IgD-negative memory B cell (primary cell): ENCODE data around the gene DYRK2. TPM values are rescaled to one million over a fixed set of nuclear protein-coding genes. Genes with fewer than 3 reads are reported as not detected.

Experiments used
- H3K27ac Mint-ChIP-seq, 3 donors: one replicate each; pipeline ENCODE4 v1.8.0; 2020 to 2022; ENCODE audit warnings: mild to moderate bottlenecking in 3 of 3, mixed read lengths in 3 of 3, moderate library complexity in 1 of 3
- H3K27me3 Mint-ChIP-seq: one replicate; pipeline ENCODE4 v1.8.0; 2021; ENCODE audit warnings: mixed read lengths
- H3K36me3 Mint-ChIP-seq: one replicate; pipeline ENCODE4 v1.8.0; 2020; ENCODE audit warnings: mild to moderate bottlenecking, mixed read lengths
- H3K4me1 Mint-ChIP-seq, 3 donors: one replicate each; pipeline ENCODE4 v1.8.0; 2020 to 2022; ENCODE audit warnings: mixed read lengths in 3 of 3, mild to moderate bottlenecking in 1 of 3
- H3K4me3 Mint-ChIP-seq, 4 donors: one replicate each; pipeline ENCODE4 v1.8.0; 2020 to 2022; ENCODE audit warnings: mild to moderate bottlenecking in 4 of 4, mixed read lengths in 4 of 4, moderate library complexity in 3 of 4
- H3K9me3 Mint-ChIP-seq, 3 donors: one replicate each; pipeline ENCODE4 v1.8.0; 2020 to 2021; ENCODE audit warnings: mixed read lengths in 3 of 3, mild to moderate bottlenecking in 1 of 3
- polyA plus RNA-seq: library from polyadenylated mRNA; unstranded; fragments of 300-500 nt; fragmentation: Illumina TruSeq; gene quantifications from one replicate; pipeline ENCODE4 v1.2.3, GENCODE V29; 2021

Gene DYRK2
- polyA plus RNA-seq, 1 donor from 2014 or later, result 58.4 TPM

DNA sequence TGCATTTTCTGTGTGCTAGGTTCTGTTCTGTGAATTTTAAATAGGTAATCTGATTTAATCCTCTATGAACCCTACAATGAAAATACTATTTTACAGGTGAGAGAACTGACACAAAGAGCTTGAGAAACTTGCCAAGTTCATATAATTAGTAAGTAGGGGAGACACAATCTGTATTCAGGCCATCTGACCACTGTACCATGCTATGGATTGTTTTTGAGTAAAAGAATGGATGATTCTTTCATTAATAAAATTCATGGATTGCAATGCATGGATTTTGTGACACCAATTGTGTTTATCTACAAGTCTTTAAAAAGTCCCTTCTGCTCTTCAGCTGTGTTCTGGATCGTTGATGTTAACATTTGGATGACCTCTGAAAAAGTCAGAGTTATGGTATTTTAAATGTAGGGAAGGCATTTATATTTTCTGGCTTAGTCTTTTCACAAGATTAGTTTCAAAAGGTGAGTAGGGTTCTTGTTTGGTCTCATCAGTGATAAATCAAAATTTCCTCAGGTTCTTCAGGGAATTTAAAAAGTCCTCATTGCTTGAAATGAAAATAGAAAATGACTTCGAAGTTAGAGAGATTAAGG, 15.4 kb upstream of the DYRK2 start:
- Mint-ChIP-seq H3K27me3 (peaks cover 2% of the 10 kb centered on the region), H3K36me3 (peaks cover 6% of the 10 kb centered on the region), H3K4me1 (peaks cover 45 to 54% (median 51%) of the 10 kb centered on the region in 3 donors), H3K27ac (peak overlapping the region in 2 of 3 donors; percentile 55 to 60), H3K9me3 (peaks cover 0 to 8% (median 3%) of the 10 kb centered on the region in 3 donors), H3K4me3 (no peak overlapping the region)

DNA sequence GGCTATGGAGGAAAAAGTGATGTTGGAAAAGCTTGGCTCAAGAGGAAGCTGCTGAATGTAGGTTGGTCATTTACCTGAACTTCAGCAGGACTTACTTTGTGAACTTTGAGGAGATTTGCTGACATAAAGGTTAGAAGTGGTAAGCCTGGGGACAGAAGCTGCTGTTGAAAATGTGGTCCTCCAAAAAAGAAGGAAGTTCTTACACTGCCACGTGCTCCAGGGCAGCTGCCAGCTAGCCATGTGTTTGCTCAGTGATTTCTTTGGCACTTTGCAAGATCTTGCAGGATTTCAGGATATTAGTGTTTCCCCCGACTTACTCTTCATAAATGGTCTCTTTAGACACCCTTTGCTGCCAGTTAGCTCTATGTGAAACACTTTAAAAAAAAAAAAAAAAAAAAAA, 14.8 kb upstream of the DYRK2 start:
- Mint-ChIP-seq H3K9me3 (peaks cover 0 to 4% (median 3%) of the 10 kb centered on the region in 3 donors), H3K27me3 (peaks cover 2% of the 10 kb centered on the region), H3K27ac (peak overlapping the region in 2 of 3 donors; percentile 55 to 60), H3K4me3 (peak overlapping the region in 2 of 4 donors; percentile 33 to 49), H3K4me1 (peaks cover 45 to 54% (median 49%) of the 10 kb centered on the region in 3 donors), H3K36me3 (peaks cover 6% of the 10 kb centered on the region)

DNA sequence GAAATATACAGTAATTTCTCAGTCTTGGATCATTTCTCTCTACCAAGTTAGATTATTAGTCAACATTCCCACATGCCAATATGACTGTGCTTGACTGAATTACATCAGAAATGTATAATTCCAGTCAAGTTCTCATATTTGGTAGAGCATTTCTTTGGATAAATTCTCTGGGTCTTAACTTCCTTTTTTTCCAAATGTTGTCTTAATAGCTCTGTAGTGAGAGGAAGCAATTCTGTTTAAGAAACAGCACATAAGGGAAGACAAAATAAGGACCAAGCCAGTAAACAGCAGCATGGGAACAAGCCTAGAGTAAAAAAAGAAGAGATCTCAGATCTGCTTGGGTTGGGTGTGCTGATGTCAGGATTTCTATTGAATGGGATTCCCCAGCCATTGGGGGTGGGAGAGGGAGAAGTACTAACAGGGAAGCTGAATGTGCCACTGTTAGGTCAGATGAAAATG, 14.2 kb upstream of the DYRK2 start:
- Mint-ChIP-seq H3K27me3 (peaks cover 2% of the 10 kb centered on the region), H3K36me3 (peaks cover 4% of the 10 kb centered on the region), H3K27ac (peak overlapping the region in 1 of 3 donors; percentile 12), H3K9me3 (peaks cover 0 to 2% (median 2%) of the 10 kb centered on the region in 3 donors), H3K4me3 (no peak overlapping the region), H3K4me1 (peaks cover 43 to 51% (median 45%) of the 10 kb centered on the region in 3 donors)

DNA sequence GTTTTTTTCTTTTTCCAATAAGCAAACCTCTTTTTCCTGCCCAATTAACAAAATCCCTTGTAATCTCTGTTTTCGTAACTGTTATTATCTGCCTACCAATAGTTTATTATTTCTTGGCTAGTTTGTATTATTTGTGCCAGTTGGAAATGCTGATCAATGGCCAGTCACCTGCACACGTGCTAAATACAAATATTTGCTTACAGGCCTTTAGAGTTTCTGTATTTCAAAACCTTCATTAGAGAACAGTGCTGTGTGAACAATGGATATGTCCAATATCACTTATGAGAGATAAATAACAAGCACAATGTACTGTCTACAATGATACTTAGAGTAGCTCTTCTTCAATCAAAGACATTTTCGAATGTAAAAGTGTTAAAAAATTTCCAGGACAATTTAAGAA, 10.8 kb upstream of the DYRK2 start:
- Mint-ChIP-seq H3K27ac (no peak overlapping the region), H3K36me3 (peaks cover 2% of the 10 kb centered on the region), H3K4me1 (peaks cover 16 to 23% (median 21%) of the 10 kb centered on the region in 3 donors), H3K4me3 (no peak overlapping the region), H3K9me3 (no peaks in the 10 kb centered on the region), H3K27me3 (no peaks in the 10 kb centered on the region)

DNA sequence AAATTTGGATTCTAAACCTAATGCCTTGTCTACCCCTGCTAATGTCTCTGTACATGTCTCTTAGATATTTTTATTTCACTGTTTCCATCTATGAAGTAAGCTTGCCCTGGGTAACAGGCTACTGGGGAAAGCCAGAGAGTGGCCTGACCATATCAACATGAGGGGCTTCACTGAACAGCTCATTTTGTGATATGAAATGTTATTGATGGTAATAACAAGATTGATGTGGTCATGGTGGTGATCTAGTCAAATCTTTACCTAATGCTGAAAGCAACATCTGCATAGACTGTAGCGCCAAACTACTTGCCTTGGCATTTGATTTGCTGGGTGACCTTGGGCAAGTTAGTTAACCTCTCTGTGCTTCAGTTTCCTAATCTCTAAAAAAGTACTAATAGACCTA, 9.9 kb upstream of the DYRK2 start:
- H3K27ac Mint-ChIP-seq, result no peak overlapping the region
- no peak overlapping the region for H3K4me3 Mint-ChIP-seq
- H3K9me3 Mint-ChIP-seq, result no peaks in the 10 kb centered on the region
- peaks cover 2% of the 10 kb centered on the region for H3K36me3 Mint-ChIP-seq
- H3K4me1 Mint-ChIP-seq, result peaks cover 8 to 13% (median 11%) of the 10 kb centered on the region in 3 donors
- no peaks in the 10 kb centered on the region for H3K27me3 Mint-ChIP-seq

DNA sequence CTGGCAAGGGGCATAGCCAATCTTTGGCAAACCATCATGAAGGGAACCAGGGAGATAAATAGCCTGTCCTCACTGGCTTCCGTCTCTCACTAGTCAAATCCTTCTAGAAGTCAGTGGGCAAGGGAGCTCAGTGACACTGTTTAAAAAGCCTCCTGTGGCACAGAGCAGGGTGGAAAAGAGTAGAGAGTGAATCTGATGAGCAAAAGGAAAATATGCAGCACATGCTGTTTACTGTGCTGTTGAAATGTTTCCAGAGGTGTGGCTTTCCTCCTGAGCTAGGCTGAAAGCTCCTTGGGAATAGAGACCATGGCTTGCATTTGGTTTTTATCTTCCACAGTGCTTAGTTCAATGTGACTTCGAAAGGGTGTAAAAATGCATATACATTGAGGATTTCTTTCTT, 7.7 kb upstream of the DYRK2 start:
- no peak overlapping the region for H3K27ac Mint-ChIP-seq
- H3K4me1 Mint-ChIP-seq, result peaks cover 0 to 5% (median 2%) of the 10 kb centered on the region in 3 donors

DNA sequence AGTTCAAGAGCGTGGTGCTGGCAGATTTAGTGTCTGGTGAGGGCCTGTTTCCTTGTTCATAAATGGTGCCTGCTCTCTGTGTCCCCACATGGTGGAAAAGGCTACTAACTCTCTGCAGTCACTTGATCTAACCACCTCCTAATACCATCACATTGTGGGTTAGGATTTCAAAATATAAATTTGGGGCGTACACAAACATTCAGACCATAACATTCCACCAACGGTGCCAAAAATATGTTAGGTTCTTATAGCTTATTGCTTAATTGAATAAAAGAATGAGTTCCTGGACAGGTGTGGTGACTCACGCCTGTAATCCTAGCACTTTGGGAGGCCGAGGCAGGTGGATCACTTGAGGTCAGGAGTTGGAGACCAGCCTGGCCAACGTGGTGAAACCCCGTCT, 3.4 kb upstream of the DYRK2 start:
- Mint-ChIP-seq H3K27ac (no peak overlapping the region), H3K27me3 (no peaks in the 10 kb centered on the region), H3K9me3 (no peaks in the 10 kb centered on the region), H3K4me3 (peak overlapping the region in 1 of 4 donors; percentile 22), H3K4me1 (peaks cover 0 to 11% (median 8%) of the 10 kb centered on the region in 3 donors), H3K36me3 (no peaks in the 10 kb centered on the region)

More for the DNA sequence above, 7.7 kb upstream of the DYRK2 start:
- H3K36me3 Mint-ChIP-seq, result peaks cover 2% of the 10 kb centered on the region
- no peak overlapping the region for H3K4me3 Mint-ChIP-seq
- no peaks in the 10 kb centered on the region for H3K27me3 Mint-ChIP-seq
- no peaks in the 10 kb centered on the region for H3K9me3 Mint-ChIP-seq

DNA sequence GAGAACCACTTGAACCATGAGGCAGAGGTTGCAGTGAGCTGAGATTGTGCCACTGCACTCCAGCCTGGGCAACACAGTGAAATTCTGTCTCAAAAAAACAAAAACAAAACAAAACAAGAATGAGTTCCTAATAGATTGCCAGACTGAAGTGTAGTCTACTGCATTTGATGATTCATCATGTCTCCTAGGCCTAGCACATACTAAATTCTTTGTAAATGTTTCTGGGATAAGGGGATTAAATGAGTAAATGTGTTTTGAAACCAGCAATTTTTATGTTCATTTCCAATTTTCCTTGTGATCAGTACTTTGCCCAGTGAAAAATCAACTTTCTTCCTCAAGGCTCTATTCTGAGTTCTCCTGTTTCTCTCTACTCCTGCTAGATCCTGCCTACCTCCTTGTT, 2.9 kb upstream of the DYRK2 start:
- Mint-ChIP-seq H3K9me3 (no peaks in the 10 kb centered on the region), H3K4me3 (no peak overlapping the region), H3K36me3 (no peaks in the 10 kb centered on the region), H3K27ac (no peak overlapping the region), H3K27me3 (no peaks in the 10 kb centered on the region), H3K4me1 (peaks cover 4 to 16% (median 11%) of the 10 kb centered on the region in 3 donors)

DNA sequence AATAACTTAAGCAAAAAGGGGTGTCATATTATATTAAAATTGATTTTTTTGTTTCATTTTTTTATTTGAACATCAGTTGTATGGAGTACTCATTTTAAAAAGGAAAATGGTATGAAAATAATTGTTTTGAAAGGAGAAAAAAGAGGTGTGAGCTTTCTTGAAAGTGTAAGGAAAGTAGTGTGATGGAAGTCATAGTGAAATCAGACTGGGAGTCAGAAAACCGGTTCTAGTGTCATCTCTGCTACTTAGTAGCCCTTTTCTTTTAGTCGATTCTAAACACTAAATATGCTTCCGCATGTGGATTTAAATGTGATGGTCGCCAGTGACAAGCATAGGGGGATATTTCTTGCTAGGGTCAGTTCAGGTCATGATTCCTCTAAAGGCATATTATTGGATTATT, 1.8 kb upstream of the DYRK2 start:
- no peaks in the 10 kb centered on the region for H3K9me3 Mint-ChIP-seq
- H3K36me3 Mint-ChIP-seq, result no peaks in the 10 kb centered on the region
- H3K27ac Mint-ChIP-seq, result peak overlapping the region; percentile 78 to 94 (median 92)
- peaks cover 16 to 26% (median 20%) of the 10 kb centered on the region in 3 donors for H3K4me1 Mint-ChIP-seq
- H3K27me3 Mint-ChIP-seq, result no peaks in the 10 kb centered on the region
- H3K4me3 Mint-ChIP-seq, result peak overlapping the region; percentile 69 to 98 (median 94)

DNA sequence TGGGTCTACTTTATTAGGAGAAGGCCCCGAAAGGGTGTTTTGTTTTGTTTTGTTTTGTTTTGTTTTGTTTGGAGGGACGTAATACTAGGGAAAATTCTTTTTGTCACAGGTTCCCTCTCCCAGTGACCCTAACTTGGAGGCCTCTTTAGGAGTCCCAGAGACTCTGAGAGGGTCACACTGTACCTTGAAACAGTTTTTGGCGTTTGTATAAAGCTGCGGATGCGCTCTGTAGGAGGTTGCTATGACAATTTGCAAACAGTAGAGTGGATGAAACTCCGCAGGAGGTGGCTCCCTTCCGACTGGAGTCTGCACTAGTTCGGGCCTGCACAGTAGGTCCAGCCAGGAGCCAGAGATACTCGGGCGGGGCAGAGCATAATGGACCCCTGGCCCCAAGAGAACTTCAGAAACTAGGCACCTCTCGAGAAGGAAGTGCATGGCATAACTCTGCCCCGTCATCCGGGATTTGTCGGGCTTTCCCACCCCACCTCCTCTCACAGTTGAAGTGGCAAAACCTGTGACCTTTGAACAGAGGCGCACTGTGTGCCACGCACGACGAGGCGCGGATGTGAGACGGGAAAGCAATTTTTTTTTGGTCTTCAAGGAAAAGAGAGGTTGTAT, 1.3 kb upstream of the DYRK2 start:
- Mint-ChIP-seq H3K27ac (peak overlapping the region; percentile 78 to 94 (median 92)), H3K4me1 (peaks cover 16 to 28% (median 20%) of the 10 kb centered on the region in 3 donors), H3K27me3 (no peaks in the 10 kb centered on the region), H3K9me3 (no peaks in the 10 kb centered on the region), H3K36me3 (no peaks in the 10 kb centered on the region), H3K4me3 (peak overlapping the region; percentile 69 to 98 (median 94))

DNA sequence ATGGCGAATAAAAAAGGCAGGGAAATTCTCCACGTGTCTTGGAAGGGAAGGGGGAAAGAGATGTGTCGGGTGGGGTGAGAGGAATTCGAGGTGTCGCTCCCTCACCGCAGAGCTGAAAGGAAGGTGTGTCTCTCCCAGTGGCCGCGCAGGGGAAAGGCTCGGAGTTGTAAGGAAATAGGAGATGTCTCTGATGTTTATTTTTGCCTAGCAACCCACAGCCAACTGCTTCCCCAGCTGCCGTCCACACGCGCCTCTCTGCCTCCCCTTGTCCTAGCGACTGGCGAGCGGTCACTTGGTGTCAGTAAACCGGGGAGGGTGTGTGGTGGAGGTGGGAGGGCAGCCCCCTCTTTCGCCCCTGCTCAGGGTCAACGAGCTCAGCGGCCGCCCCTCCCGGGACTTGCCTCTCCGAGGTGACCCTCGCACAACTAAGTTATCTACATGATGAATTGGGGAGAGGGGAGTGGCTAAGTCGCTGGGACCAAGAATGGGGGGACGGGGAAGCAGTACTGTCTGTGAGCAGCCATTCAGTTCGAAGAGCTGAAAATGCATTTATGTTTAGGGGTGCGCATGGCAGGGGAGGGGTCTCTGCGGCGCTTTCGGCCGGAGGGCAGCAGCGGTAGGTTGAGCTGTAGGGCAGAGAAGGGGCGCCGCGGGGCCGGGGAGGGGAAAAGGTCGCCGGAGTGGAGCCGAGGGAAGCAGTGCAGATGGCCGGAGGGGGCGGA, 585 bp upstream of the DYRK2 start:
- Mint-ChIP-seq H3K9me3 (no peaks in the 10 kb centered on the region), H3K36me3 (no peaks in the 10 kb centered on the region), H3K27ac (peak overlapping the region; percentile 78 to 94 (median 92)), H3K27me3 (no peaks in the 10 kb centered on the region), H3K4me3 (peak overlapping the region; percentile 69 to 98 (median 94)), H3K4me1 (peaks cover 16 to 29% (median 20%) of the 10 kb centered on the region in 3 donors)

DNA sequence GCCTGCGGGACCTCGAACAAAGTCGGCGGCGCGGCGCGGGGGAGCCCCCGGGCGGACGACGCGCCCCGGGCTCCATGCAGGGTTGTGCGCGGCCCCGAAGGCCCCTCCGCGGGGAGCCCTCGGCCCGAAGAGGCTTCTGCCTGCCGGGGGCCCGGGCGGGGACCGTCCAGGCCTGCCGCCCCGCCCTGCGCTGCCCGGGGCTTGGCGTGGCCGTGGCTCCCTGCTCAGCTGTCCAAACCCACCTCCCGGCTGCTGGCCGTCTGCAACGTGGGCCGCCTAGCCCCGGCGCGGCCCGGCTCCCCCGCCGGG, 670 bp downstream of the DYRK2 start:
- H3K36me3 Mint-ChIP-seq, result no peaks in the 10 kb centered on the region
- H3K4me3 Mint-ChIP-seq, result peak overlapping the region in 2 of 4 donors; percentile 93 to 96
- no peaks in the 10 kb centered on the region for H3K27me3 Mint-ChIP-seq
- no peaks in the 10 kb centered on the region for H3K9me3 Mint-ChIP-seq
- H3K4me1 Mint-ChIP-seq, result peaks cover 26 to 42% (median 30%) of the 10 kb centered on the region in 3 donors
- no peak overlapping the region for H3K27ac Mint-ChIP-seq

DNA sequence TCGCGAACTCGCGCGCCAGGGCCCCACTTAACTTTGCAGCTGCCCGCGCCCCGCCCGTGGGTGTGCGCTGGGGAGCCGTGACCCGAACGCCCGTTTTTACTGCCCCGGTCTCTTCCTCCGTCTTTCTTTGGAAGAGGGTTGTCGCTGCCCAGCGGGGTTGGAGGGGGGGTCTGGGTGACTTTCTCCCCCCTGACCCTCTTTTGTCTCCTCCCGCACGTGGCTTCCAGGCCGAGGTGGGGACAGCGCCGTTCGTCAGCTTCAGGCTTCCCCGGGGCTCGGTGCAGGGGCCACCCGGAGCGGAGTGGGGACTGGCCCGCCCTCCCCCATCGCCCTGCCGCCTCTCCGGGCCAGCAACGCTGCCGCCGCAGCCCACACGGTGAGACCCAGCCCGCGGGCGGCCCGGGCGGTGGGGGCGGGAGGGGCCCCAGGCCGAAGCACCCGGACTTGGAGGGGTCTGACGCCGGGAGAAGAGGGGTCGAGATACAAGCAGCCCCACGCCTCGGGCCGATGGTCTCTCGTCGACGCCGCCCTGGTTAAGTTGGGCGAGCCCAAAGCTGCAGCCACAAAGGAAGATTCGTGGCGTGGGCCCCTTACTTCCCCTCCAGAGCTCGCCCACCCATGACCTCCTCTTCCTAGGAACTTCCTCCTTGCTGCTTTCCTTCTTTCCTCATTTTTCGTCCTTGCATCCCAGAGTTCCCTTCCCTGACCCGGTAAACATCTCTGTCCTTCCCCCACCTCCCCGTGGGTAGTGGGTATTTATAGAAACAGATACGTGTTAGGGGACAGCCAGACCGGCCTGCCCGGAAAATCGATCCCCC, 1.2 kb downstream of the DYRK2 start:
- Mint-ChIP-seq H3K4me1 (peaks cover 28 to 45% (median 35%) of the 10 kb centered on the region in 3 donors), H3K36me3 (no peaks in the 10 kb centered on the region), H3K27me3 (no peaks in the 10 kb centered on the region), H3K4me3 (peak overlapping the region; percentile 93 to 96 (median 96)), H3K9me3 (no peaks in the 10 kb centered on the region), H3K27ac (peak overlapping the region; percentile 88 to 95 (median 89))

DNA sequence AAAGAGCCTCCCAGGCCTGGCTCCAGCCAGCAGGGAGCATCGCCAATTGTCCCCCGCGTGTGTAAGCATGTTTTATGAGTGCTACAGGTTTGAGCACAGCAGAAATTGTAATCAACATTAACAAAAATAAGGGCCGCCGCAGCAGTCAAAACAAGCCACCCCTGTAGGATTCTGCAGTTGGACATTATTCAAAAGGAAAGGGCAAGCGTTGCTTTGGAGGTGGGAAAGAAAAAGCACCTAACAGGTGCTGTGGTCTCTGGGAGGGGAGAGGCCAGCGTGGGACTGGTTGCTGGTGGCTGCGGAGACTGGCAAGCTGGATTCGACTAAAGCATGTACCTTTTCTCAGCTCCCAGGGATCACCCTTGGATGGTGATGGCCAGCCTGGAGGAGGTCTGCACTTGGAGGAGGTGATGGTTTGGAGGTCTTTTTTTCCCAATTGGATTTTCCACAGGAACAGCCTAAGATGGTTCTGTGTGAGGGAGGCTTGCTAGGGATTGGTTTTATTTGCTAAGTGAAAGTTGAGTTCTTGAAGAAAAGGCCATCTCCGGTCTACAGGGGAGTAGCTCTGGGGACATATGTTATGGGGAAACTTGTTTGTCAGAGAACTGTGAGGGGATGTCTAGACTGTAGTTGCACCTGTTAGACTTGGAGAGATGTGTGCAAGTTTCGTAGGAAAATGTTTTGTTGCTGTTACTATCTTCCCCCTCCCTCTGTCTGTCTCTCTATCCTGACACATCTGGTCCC, 2.0 kb downstream of the DYRK2 start:
- Mint-ChIP-seq H3K4me1 (peaks cover 28 to 52% (median 38%) of the 10 kb centered on the region in 3 donors), H3K36me3 (no peaks in the 10 kb centered on the region), H3K9me3 (no peaks in the 10 kb centered on the region), H3K27me3 (no peaks in the 10 kb centered on the region), H3K27ac (peak overlapping the region; percentile 88 to 95 (median 89)), H3K4me3 (peak overlapping the region; percentile 93 to 96 (median 96))
